Upper lobe of left lung (tissue), 6 donors: ENCODE measurements around the gene MTX2. TPM values are rescaled to one million over a fixed set of nuclear protein-coding genes. Genes with fewer than 3 reads are reported as not detected.

ENCODE experiments used
- ATAC-seq, 2 donors: fragments of 200-7000 bp; cut with Tn5 transposase; one replicate each; pipeline ENCODE4 v1.9.1; 2022; ENCODE audit warnings: mild to moderate bottlenecking in 2 of 2, moderate library complexity in 2 of 2; ENCODE audit not compliant: low FRiP score in 2 of 2
- DNase-seq, 2 donors: peaks; one replicate each; pipeline ENCODE4 v3.0.0-alpha.2; 2019 to 2020
- H3K27ac ChIP-seq, 4 donors: fragments of 200-600 bp; sonication (generic); one replicate each; pipeline ENCODE4 v1.5.1; 2016 to 2019
- H3K27me3 ChIP-seq, 4 donors: fragments of 200-600 bp; sonication (generic); one replicate each; pipeline ENCODE4 v1.5.1; 2017 to 2019
- H3K36me3 ChIP-seq, 4 donors: fragments of 200-600 bp; sonication (generic); one replicate each; pipeline ENCODE4 v1.5.1; 2016 to 2019
- H3K4me1 ChIP-seq, 4 donors: fragments of 200-600 bp; sonication (generic); one replicate each; pipeline ENCODE4 v1.5.1; 2018 to 2019
- H3K4me3 ChIP-seq, 4 donors: fragments of 200-600 bp; sonication (generic); one replicate each; pipeline ENCODE4 v1.5.1; 2017 to 2019; ENCODE audit warnings: mild to moderate bottlenecking in 2 of 4, moderate library complexity in 1 of 4
- H3K9me3 ChIP-seq, 4 donors: fragments of 200-600 bp; sonication (generic); one replicate each; pipeline ENCODE4 v1.5.1; 2018 to 2019
- EP300 ChIP-seq, 4 donors: sonication (generic); formaldehyde crosslinking; IDR thresholded peaks; one replicate each; pipeline ENCODE4 v1.5.1; 2017; ENCODE audit warnings: antibody characterized with exemption in 4 of 4, control low read depth in 2 of 4
- POLR2A ChIP-seq, 4 donors: fragments of 450-650 bp; IDR thresholded peaks; one replicate each; pipeline ENCODE4 v1.5.1; 2016 to 2017; ENCODE audit warnings: antibody characterized with exemption in 4 of 4, mild to moderate bottlenecking in 2 of 4
- POLR2AphosphoS5 ChIP-seq, 2 donors: sonication (generic); formaldehyde crosslinking; IDR thresholded peaks; one replicate each; pipeline ENCODE4 v1.5.1; 2017; ENCODE audit warnings: antibody characterized with exemption in 2 of 2
- WGBS, 2 donors: methylation state at CpG; one replicate each; pipeline ENCODE4 v1.1.5; 2017 to 2018; 5-methylcytosine and 5-hydroxymethylcytosine counted together
- total RNA-seq, 6 donors: library from RNA; depleted of rRNA in 4 of 6; stranded (reverse); fragments of >200 nt in 4 of 6; gene quantifications; one replicate each; pipeline versions ENCODE4 v1.1.0 to v1.2.1, GENCODE V29; 2016 to 2021
- TF ChIP-seq, protein P1 (sequence below), 6 experiments: fragments of 450-650 bp in 4 of 6; fragments of 200-600 bp in 2 of 6; sonication (generic) in 2 of 6; IDR thresholded peaks; one replicate each; pipeline ENCODE4 v1.5.1; 2016 to 2019; ENCODE audit warnings: antibody characterized with exemption in 6 of 6
- donor health status: DM: no; HTN: no; CAD: no; lungs with moderate emphysema.
- donor health status: DM: no; HTN: yes; CAD: no; lungs with severe emphysema.

The MTX2 gene
- total RNA-seq, 6 donors from 2014 or later: 17.4 to 31.4 (median 20.7) TPM

GRCh38 chr2:176280156-176280555 lies 10.9 kb downstream of the MTX2 start:
- H3K36me3 ChIP-seq: no peaks in the 10 kb centered on the region
- H3K9me3 ChIP-seq: no peaks in the 10 kb centered on the region
- ATAC-seq: no peak
- H3K4me1 ChIP-seq: no peaks in the 10 kb centered on the region
- no peak for DNase-seq
- H3K27me3 ChIP-seq: no peaks in the 10 kb centered on the region
- no peak overlapping the region for H3K4me3 ChIP-seq
- no peak for TF ChIP-seq POLR2A (IDR thresholded peaks at IDR 0.05)
- no peak for TF ChIP-seq EP300 (IDR thresholded peaks at IDR 0.05)
- TF ChIP-seq POLR2AphosphoS5 (IDR thresholded peaks at IDR 0.05): no peak
- TF ChIP-seq, protein P1, sequence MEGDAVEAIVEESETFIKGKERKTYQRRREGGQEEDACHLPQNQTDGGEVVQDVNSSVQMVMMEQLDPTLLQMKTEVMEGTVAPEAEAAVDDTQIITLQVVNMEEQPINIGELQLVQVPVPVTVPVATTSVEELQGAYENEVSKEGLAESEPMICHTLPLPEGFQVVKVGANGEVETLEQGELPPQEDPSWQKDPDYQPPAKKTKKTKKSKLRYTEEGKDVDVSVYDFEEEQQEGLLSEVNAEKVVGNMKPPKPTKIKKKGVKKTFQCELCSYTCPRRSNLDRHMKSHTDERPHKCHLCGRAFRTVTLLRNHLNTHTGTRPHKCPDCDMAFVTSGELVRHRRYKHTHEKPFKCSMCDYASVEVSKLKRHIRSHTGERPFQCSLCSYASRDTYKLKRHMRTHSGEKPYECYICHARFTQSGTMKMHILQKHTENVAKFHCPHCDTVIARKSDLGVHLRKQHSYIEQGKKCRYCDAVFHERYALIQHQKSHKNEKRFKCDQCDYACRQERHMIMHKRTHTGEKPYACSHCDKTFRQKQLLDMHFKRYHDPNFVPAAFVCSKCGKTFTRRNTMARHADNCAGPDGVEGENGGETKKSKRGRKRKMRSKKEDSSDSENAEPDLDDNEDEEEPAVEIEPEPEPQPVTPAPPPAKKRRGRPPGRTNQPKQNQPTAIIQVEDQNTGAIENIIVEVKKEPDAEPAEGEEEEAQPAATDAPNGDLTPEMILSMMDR (IDR thresholded peaks at IDR 0.05): no peak
- WGBS, 2 donors: 94 to 95% methylated on average over 3 of the region's 3 CpGs
- no peak overlapping the region for H3K27ac ChIP-seq

- Histone ChIP-seq H3K9me3 (no peaks in the 10 kb centered on the region), H3K4me3 (no peak overlapping the region), H3K27me3 (no peaks in the 10 kb centered on the region), H3K4me1 (no peaks in the 10 kb centered on the region), H3K27ac (no peak overlapping the region), H3K36me3 (no peaks in the 10 kb centered on the region)
- no peak for DNase-seq
- 89 to 100% methylated on average over 3 of the region's 3 CpGs for WGBS, 2 donors
- no peak for ATAC-seq
- TF ChIP-seq EP300 (IDR thresholded peaks at IDR 0.05) (no peak), POLR2AphosphoS5 (IDR thresholded peaks at IDR 0.05) (no peak), POLR2A (IDR thresholded peaks at IDR 0.05) (no peak)
- TF ChIP-seq, protein P1 (IDR thresholded peaks at IDR 0.05): no peak
Measured at GRCh38 chr2:176280867-176281658, 11.8 kb downstream of the MTX2 start.

- peaks cover 0 to 4% (median 0%) of the 10 kb centered on the region in 4 donors for H3K4me1 ChIP-seq
- no peaks in the 10 kb centered on the region for H3K27me3 ChIP-seq
- H3K4me3 ChIP-seq: no peak overlapping the region
- H3K36me3 ChIP-seq: no peaks in the 10 kb centered on the region
- no peak for ATAC-seq
- TF ChIP-seq, protein P1 (IDR thresholded peaks at IDR 0.05): no peak
- no peak for TF ChIP-seq POLR2AphosphoS5 (IDR thresholded peaks at IDR 0.05)
- no peak for TF ChIP-seq EP300 (IDR thresholded peaks at IDR 0.05)
- no peak for TF ChIP-seq POLR2A (IDR thresholded peaks at IDR 0.05)
- H3K27ac ChIP-seq: no peak overlapping the region
- 63 to 66% methylated on average over 1 of the region's 1 CpG for WGBS, 2 donors
- DNase-seq: no peak
- H3K9me3 ChIP-seq: no peaks in the 10 kb centered on the region
Measured at GRCh38 chr2:176283291-176284068, 14.2 kb downstream of the MTX2 start.

- TF ChIP-seq POLR2A (IDR thresholded peaks at IDR 0.05): no peak
- no peak for TF ChIP-seq EP300 (IDR thresholded peaks at IDR 0.05)
- TF ChIP-seq, protein P1 (IDR thresholded peaks at IDR 0.05): no peak
- no peak for TF ChIP-seq POLR2AphosphoS5 (IDR thresholded peaks at IDR 0.05)
- Histone ChIP-seq H3K4me3 (no peak overlapping the region), H3K27me3 (no peaks in the 10 kb centered on the region), H3K4me1 (peaks cover 0 to 4% (median 0%) of the 10 kb centered on the region in 4 donors), H3K36me3 (no peaks in the 10 kb centered on the region), H3K9me3 (no peaks in the 10 kb centered on the region), H3K27ac (no peak overlapping the region)
- ATAC-seq (no peak), DNase-seq (no peak)
- WGBS, 2 donors: 79 to 96% methylated on average over 1 of the region's 1 CpG
Measured at GRCh38 chr2:176284461-176285049, 15.3 kb downstream of the MTX2 start.
